PC-9 (cell line): ENCODE measurements around the gene KIF7.

Source experiments
- CTCF ChIP-seq: fragments of 200-600 bp; sonication (generic); conservative IDR thresholded peaks from 2 replicates; pipeline ENCODE4 v1.6.1; 2017; ENCODE audit warnings: mixed run types, antibody characterized with exemption, mild to moderate bottlenecking, moderate library complexity
- EZH2 ChIP-seq: fragments of 200-600 bp; sonication (generic); IDR thresholded peaks from 2 replicates; pipeline ENCODE4 v1.8.0; 2017; ENCODE audit warnings: antibody characterized with exemption, low read depth

- TF ChIP-seq CTCF, result no peak
- no peak for TF ChIP-seq EZH2
These were observed 9.6 kb downstream of the KIF7 start for GRCh38 chr15:89645680-89646079.
